Liver (tissue), 9 donors: ENCODE results near the gene AIPL1. TPM values are rescaled to one million over a fixed set of nuclear protein-coding genes. Genes with fewer than 3 reads are reported as not detected.

Experiments used
- DNase-seq: peaks from one replicate; pipeline ENCODE4 v3.0.0-alpha.2; 2017; ENCODE audit warnings: low spot score
- H3K27ac ChIP-seq, 2 donors: one replicate each; pipeline ENCODE4 v1.7.0; 2013; ENCODE audit warnings: inconsistent platforms in 2 of 2, low read length in 2 of 2, control low read depth in 1 of 2, low read depth in 1 of 2, mild to moderate bottlenecking in 1 of 2
- H3K27me3 ChIP-seq, 4 donors: one replicate each; pipeline versions ENCODE4 v1.6.1 to v1.7.0; 2013; ENCODE audit warnings: low read length in 3 of 4, inconsistent platforms in 1 of 4, mild to moderate bottlenecking in 1 of 4, moderate library complexity in 1 of 4; ENCODE audit not compliant: control insufficient read depth in 4 of 4, insufficient read depth in 4 of 4
- H3K36me3 ChIP-seq, 4 donors: one replicate each; pipeline versions ENCODE4 v1.6.1 to v1.7.0; 2013; ENCODE audit warnings: low read length in 3 of 4, mild to moderate bottlenecking in 3 of 4, low read depth in 1 of 4, moderate library complexity in 1 of 4; ENCODE audit not compliant: control insufficient read depth in 4 of 4, insufficient read depth in 3 of 4
- H3K4me1 ChIP-seq, 4 donors: one replicate each; pipeline versions ENCODE4 v1.6.1 to v1.7.0; 2013; ENCODE audit warnings: low read length in 3 of 4, mild to moderate bottlenecking in 3 of 4, moderate library complexity in 1 of 4; ENCODE audit not compliant: control insufficient read depth in 4 of 4, insufficient read depth in 4 of 4
- H3K4me3 ChIP-seq, 3 donors: one replicate each; pipeline versions ENCODE4 v1.6.1 to v1.7.0; 2013; ENCODE audit warnings: low read length in 3 of 3, control low read depth in 1 of 3, low read depth in 1 of 3, mild to moderate bottlenecking in 1 of 3
- H3K9ac ChIP-seq, 2 donors: one replicate each; pipeline ENCODE4 v1.7.0; 2013; ENCODE audit warnings: low read length in 2 of 2, mild to moderate bottlenecking in 2 of 2, moderate library complexity in 2 of 2, control low read depth in 1 of 2, low read depth in 1 of 2
- H3K9me3 ChIP-seq, 4 donors: one replicate each; pipeline versions ENCODE4 v1.6.1 to v1.7.0; 2013; ENCODE audit warnings: low read length in 3 of 4; ENCODE audit not compliant: control insufficient read depth in 4 of 4
- CTCF ChIP-seq: fragments of 150-350 bp; IDR thresholded peaks from 2 replicates; pipeline ENCODE4 v1.5.1; 2017; ENCODE audit warnings: improper control_type of control experiment, low read depth, low read length; ENCODE audit not compliant: missing input control
- EGR1 ChIP-seq, 2 donors: IDR thresholded peaks; 2 replicates each; pipeline ENCODE4 v1.6.1; 2016 to 2018; ENCODE audit warnings: antibody characterized with exemption in 2 of 2, low read depth in 2 of 2
- FOXA1 ChIP-seq: IDR thresholded peaks from 2 replicates; pipeline ENCODE4 v1.6.1; 2016; ENCODE audit warnings: antibody characterized with exemption
- FOXA2 ChIP-seq: IDR thresholded peaks from 2 replicates; pipeline ENCODE4 v1.6.1; 2016; ENCODE audit warnings: antibody characterized with exemption
- GABPA ChIP-seq, 2 donors: IDR thresholded peaks in 1 of 2; conservative IDR thresholded peaks in 1 of 2; 2 replicates each; pipeline ENCODE4 v1.6.1; 2016; ENCODE audit warnings: antibody characterized with exemption in 2 of 2, mild to moderate bottlenecking in 1 of 2, moderate library complexity in 1 of 2
- HNF4A ChIP-seq, 2 donors: conservative IDR thresholded peaks; 2 replicates each; pipeline ENCODE4 v1.6.1; 2016; ENCODE audit warnings: antibody characterized with exemption in 2 of 2, mild to moderate bottlenecking in 2 of 2
- HNF4G ChIP-seq: IDR thresholded peaks from 2 replicates; pipeline ENCODE4 v1.6.1; 2016; ENCODE audit warnings: antibody characterized with exemption
- JUND ChIP-seq, 2 donors: IDR thresholded peaks; 2 replicates each; pipeline ENCODE4 v1.6.1; 2016; ENCODE audit warnings: antibody characterized with exemption in 2 of 2
- NR2F2 ChIP-seq: IDR thresholded peaks from 2 replicates; pipeline ENCODE4 v1.6.1; 2016; ENCODE audit warnings: antibody characterized with exemption
- RAD21 ChIP-seq, 2 donors: IDR thresholded peaks; 2 replicates each; pipeline ENCODE4 v1.6.1; 2016; ENCODE audit warnings: antibody characterized with exemption in 2 of 2, mild to moderate bottlenecking in 2 of 2
- REST ChIP-seq: IDR thresholded peaks from 2 replicates; pipeline ENCODE4 v1.6.1; 2016; ENCODE audit warnings: antibody characterized with exemption, mild to moderate bottlenecking
- RXRA ChIP-seq, 2 donors: IDR thresholded peaks; 2 replicates each; pipeline ENCODE4 v1.6.1; 2017 to 2018; ENCODE audit warnings: antibody characterized with exemption in 2 of 2, mild to moderate bottlenecking in 1 of 2
- SP1 ChIP-seq: IDR thresholded peaks from 2 replicates; pipeline ENCODE4 v1.6.1; 2018; ENCODE audit warnings: antibody characterized with exemption, mild to moderate bottlenecking
- TAF1 ChIP-seq: conservative IDR thresholded peaks from 2 replicates; pipeline ENCODE4 v1.6.1; 2016; ENCODE audit warnings: antibody characterized with exemption, mild to moderate bottlenecking
- YY1 ChIP-seq: IDR thresholded peaks from 2 replicates; pipeline ENCODE4 v1.6.1; 2016; ENCODE audit warnings: antibody characterized with exemption, mild to moderate bottlenecking
- WGBS: extraction: QIAGEN DNeasy Blood & Tissue Kit; methylation state at CpG from one replicate; pipeline ENCODE4 v1.1.7; 2013; 5-methylcytosine and 5-hydroxymethylcytosine counted together
- polyA plus RNA-seq, 2 donors: library from polyadenylated mRNA; stranded (reverse) in 1 of 2; unstranded in 1 of 2; fragments of 200-250 nt in 1 of 2; fragments of >200 nt in 1 of 2; fragmentation: Nextera tagmentation in 1 of 2; extraction: Ambion mirVana in 1 of 2; gene quantifications; one replicate each; pipeline versions ENCODE4 v1.2.1 to v1.2.3, GENCODE V29; 2013 to 2015
- total RNA-seq, 2 donors: library from RNA; depleted of rRNA; stranded (reverse); fragments of >200 nt; gene quantifications; one replicate each; pipeline ENCODE4 v1.2.3, GENCODE V29; 2014
- TF ChIP-seq, protein P1 (sequence below): IDR thresholded peaks from 2 replicates; pipeline ENCODE4 v1.6.1; 2016; ENCODE audit warnings: antibody characterized with exemption
- TF ChIP-seq, protein P2 (sequence below): IDR thresholded peaks from 2 replicates; pipeline ENCODE4 v1.6.1; 2016; ENCODE audit warnings: antibody characterized with exemption
- TF ChIP-seq, protein P3 (sequence below): IDR thresholded peaks from 2 replicates; pipeline ENCODE4 v1.6.1; 2016; ENCODE audit warnings: antibody characterized with exemption
- donor health status: healthy.
- donor health status: healthy.
- donor health status: healthy.
- donor health status: healthy.
- donor health status: healthy.

The AIPL1 gene
- total and polyA plus RNA-seq, 4 donors = not detected

- Histone ChIP-seq H3K27ac (no peak overlapping the region), H3K27me3 (peaks cover 0 to 2% (median 0%) of the 10 kb centered on the region in 4 donors), H3K4me1 (peaks cover 0 to 5% (median 1%) of the 10 kb centered on the region in 4 donors), H3K9me3 (no peaks in the 10 kb centered on the region), H3K9ac (no peak overlapping the region), H3K4me3 (no peak overlapping the region), H3K36me3 (no peaks in the 10 kb centered on the region)
- TF ChIP-seq, protein P1, sequence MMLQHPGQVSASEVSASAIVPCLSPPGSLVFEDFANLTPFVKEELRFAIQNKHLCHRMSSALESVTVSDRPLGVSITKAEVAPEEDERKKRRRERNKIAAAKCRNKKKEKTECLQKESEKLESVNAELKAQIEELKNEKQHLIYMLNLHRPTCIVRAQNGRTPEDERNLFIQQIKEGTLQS = no peak
- TF ChIP-seq YY1 (no peak), HNF4G (no peak), JUND (IDR thresholded peaks at IDR 0.05) (no peak), FOXA2 (no peak), TAF1 (no peak), RAD21 (IDR thresholded peaks at IDR 0.05) (no peak), RXRA (IDR thresholded peaks at IDR 0.05) (no peak), HNF4A (conservative IDR thresholded peaks at IDR 0.05) (no peak), REST (no peak), GABPA (IDR thresholded peaks at IDR 0.05 in 1 of 2, conservative IDR thresholded peaks at IDR 0.05 in 1 of 2) (no peak), NR2F2 (no peak), EGR1 (IDR thresholded peaks at IDR 0.05; ENCODE audit: low read depth in 2 of 2) (no peak), CTCF (no peak), FOXA1 (no peak), SP1 (no peak)
- TF ChIP-seq, protein P2, sequence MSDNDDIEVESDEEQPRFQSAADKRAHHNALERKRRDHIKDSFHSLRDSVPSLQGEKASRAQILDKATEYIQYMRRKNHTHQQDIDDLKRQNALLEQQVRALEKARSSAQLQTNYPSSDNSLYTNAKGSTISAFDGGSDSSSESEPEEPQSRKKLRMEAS = no peak
- TF ChIP-seq, protein P3, sequence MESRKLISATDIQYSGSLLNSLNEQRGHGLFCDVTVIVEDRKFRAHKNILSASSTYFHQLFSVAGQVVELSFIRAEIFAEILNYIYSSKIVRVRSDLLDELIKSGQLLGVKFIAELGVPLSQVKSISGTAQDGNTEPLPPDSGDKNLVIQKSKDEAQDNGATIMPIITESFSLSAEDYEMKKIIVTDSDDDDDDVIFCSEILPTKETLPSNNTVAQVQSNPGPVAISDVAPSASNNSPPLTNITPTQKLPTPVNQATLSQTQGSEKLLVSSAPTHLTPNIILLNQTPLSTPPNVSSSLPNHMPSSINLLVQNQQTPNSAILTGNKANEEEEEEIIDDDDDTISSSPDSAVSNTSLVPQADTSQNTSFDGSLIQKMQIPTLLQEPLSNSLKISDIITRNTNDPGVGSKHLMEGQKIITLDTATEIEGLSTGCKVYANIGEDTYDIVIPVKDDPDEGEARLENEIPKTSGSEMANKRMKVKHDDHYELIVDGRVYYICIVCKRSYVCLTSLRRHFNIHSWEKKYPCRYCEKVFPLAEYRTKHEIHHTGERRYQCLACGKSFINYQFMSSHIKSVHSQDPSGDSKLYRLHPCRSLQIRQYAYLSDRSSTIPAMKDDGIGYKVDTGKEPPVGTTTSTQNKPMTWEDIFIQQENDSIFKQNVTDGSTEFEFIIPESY = no peak
- WGBS = 39% methylated on average over 12 of the region's 12 CpGs
- no peak for DNase-seq
Observed at GRCh38 chr17:6450926-6451832, 16.3 kb upstream of the AIPL1 start.
